GM19043 (cell line): ENCODE data around the gene NUDT1.

ENCODE experiments used
- ATAC-seq: cut with Tn5 transposase; IDR thresholded peaks from one replicate; pipeline ENCODE4 v1.9.1; 2021; ENCODE audit warnings: low read depth; ENCODE audit not compliant: unreplicated experiment

Gene NUDT1

DNA sequence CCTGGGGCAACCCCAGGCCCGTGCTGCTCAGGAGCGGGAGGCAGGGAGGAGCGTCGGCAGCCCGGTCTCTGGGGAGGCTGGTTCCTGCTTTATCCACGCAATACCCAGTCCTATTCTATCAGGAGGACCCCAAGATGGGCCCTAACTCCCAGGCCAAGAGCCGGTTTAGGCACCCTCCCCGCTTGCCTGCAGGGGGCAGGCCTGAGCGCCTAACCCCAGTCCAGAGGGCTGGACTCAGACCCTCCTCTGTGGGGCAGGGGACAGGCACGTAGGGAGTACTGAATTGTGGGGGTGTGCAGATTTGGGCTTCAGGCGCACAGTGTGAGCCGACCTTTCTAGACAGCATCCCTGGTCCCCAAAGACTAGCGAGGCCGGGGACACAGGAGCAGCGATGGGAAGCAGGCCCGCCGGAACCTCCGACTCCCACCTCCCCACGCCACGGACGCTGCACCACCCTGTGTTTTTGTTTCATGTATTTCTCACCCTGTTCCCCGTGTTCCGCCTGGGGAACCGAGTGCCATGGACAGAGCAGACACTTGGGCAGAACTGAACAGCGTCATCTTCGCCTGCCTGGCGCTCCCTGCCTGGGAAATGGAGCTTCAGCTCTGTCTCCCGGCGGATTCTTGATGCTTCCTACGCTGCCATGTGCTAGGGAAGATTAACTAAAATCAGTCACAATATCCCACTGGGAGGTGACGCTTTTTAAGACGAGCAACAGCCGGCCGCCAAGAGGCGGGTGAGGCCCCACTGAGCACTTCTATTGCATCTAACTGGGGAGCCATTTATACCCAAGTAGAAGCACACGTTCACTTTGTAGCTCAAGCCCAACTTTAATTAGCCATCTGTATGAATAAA lies 5.3 kb downstream of the NUDT1 start:
- no peak for ATAC-seq

DNA sequence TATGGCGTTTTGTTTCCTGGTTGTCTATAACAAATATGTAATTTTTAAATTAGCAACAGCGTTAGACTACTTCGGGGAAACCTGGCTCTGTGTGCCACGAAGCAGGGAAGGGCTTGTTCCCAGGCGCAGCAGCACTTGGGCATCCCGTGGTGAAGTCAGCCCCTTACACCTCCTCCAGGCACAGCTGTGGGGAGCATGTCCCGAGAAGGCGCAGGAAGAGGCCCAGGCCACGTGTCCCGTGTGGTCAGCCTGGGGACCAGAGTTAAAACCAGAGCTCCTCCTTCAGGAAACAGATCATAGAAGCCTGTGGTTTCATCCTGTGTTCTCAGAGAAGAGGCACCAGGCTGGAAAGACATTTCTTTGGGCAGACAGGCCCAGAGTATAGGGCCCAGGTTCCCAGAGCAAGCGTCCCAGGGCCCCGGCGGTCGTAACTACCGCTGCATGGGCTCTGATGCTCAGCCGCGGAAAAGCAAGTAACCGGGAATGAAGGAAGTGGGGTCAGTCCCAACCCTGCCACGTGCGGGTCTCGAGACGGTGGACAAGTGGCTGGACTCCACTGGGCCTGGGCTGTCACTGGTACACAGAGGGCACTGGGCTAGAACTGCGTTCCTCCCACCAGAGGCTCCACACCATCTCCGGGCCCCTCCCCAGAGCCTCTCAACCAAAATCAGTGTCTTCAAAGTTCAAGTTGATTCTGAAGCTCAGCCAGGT lies 7.1 kb downstream of the NUDT1 start:
- peak; percentile 54 for ATAC-seq

DNA sequence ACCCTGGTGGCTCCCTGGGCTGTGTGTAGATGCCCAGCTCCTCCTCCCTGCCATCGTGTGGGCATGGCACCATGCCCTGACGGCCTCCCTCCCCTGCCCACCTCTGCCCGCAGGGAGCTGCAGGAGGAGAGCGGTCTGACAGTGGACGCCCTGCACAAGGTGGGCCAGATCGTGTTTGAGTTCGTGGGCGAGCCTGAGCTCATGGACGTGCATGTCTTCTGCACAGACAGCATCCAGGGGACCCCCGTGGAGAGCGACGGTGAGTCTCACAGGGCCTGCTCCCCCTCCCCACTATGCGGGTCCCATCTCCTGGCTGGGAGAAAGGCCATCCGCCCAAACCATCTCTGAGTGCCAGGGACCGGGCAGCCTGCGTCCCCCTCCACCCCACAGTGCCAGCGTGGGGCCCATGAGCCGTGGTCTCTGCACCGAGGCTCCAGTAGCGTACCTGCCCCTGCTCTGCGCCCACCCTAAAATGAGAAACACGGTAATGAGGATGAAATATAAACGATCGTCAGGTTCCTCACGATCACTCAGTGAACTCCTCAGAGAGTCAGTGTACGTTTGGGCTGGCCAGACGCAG lies 7.8 kb downstream of the NUDT1 start:
- no peak for ATAC-seq

DNA sequence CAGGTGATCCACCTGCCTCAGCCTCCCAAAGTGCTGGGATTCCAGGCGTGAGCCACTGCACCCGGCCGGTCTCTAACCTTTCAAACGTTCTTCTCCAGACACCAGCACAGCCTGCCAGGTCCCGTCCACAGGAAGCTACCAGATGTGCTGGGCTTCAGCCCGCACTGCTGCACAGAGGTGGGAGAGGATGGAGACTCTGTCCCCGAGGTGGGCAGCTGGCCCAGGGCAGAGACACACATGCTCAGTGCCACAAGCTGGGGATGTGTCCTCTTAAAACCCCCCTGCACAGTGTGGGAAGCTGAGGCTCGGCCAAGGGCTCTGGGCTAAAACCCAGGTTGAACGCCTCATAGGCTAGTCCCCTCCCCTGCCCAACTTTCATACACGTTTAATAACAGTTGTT lies 9.4 kb downstream of the NUDT1 start:
- ATAC-seq = no peak

DNA sequence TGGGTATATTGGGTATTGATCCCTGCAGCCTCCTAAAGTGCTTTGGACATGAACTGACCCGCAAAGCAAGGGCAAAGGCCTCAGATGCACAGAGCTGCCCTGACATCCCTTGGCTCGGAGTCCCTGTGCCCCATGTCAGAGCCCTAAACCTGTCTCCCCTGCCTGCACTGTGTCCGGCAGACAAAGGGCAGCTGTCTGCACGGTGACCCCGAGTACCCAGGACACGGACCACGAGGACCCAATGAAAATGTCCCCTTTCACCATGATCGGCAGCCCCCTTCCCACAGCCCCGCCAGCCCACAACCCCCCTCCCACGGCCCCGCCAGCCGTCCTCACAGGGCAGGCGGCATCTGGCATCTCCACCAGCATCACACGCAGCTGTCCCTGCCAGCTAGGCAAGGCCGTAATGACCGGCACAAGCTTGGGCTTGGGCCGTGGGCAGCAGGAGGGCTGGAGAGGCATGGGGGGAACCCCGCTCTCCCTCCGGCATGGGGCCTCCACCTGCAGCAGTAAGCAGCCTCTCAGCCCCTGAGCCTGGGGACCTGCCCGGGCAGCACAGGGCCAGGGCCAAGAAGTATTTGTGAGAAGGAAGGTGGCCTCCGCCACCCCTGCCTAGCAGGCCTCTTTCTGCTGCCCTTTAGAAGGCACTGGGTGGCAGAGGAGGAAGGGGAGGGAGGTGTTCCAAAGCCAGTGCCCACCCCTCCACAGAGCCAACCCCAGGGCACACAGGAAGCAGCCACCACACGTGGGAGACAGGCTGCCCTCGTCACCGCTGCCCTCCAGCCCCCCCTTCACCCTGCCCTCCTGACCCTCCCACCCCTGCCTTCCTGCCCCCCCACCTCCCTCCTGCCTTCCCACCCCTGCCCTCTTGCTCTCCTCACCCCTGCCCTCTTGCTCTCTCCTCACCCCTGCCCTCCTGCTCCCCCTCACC lies 10.1 kb downstream of the NUDT1 start:
- ATAC-seq = no peak

DNA sequence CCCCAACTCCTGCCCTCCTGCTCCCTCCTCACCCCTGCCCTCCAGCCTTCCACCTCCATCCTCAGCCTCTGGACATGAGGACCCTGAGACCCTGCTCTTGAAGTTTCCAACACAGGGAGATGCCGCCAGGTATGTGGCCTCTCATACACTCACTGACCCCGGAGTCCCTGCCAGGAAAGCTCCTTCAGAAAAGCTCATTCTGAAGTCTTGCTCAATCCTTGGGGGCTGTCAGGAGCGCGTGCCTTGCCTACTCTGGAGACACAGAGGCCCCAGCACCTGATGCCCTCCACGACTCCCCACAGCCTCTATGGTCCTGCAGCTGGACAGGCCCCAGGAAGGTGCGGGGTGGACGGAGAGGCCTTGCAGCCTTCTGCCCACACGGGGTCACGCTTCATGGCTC lies 11.0 kb downstream of the NUDT1 start:
- no peak for ATAC-seq

DNA sequence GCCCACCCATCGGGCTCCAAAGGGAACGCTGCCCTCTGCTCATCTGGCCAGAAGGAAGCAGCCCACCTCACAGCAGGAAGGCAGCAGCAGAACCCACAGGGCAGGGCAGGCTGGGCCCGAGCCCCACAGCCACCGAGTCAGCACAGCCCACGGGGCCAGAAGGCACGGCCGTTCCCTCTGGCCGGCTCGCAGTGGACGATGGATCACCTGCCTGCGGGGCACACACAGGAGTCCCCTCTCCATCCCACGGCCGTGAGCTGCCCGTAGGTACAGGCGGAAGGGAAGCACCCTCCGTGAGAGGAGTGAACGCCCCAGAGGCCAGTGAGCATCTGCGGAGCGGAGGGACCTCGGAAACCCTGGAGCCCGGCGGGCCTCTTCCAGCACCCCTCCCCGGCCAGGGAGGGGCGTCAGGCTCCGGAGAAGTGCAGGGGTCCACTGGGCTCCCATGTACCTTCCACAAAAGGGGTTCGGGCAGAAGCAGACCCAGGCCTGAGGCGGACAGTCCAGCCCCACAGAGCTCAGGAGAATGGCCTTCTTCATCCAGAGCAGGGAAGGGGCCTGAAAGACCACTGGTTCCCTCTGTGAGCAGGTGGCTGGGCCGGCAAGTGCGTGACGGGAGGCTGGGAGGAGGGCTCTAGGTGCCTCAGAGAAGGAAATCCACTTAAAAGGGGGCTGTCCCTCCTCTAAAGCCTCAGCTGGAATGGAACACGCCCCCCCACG lies 11.7 kb downstream of the NUDT1 start:
- no peak for ATAC-seq

DNA sequence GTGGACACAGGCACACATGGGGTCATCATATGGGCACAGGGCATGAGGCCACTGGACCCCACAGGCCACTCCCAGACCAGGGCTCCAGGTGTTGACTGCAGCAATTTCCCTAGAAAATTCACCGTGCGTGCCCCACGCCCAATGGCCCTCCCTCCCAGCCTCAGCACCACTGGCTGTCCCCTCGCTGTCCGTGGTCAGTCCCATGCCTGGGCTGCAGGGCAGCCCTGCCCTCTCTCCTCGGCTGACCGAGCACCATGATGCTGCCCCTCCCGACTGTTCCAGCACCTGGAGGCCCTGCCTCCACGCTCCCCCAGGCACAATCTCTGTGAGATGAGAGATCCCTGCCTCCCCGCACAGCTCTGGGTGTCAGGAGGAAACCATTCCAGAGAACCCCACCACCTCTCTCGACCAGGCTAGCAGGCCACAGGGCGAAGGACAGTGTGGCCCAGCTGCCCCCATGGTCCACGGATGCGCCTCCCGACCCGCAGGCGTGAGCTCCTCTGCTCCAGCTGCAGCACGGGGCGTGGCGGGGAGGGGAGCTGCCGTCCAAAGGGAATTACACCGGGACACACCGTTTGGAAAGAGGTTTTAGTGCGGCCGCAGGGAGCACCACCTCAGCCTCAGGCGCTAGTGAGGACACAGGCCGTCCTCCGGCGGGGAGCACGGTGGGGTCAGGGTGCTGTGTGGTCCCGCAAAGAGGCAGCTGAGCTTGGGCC lies 12.6 kb downstream of the NUDT1 start:
- ATAC-seq = no peak

DNA sequence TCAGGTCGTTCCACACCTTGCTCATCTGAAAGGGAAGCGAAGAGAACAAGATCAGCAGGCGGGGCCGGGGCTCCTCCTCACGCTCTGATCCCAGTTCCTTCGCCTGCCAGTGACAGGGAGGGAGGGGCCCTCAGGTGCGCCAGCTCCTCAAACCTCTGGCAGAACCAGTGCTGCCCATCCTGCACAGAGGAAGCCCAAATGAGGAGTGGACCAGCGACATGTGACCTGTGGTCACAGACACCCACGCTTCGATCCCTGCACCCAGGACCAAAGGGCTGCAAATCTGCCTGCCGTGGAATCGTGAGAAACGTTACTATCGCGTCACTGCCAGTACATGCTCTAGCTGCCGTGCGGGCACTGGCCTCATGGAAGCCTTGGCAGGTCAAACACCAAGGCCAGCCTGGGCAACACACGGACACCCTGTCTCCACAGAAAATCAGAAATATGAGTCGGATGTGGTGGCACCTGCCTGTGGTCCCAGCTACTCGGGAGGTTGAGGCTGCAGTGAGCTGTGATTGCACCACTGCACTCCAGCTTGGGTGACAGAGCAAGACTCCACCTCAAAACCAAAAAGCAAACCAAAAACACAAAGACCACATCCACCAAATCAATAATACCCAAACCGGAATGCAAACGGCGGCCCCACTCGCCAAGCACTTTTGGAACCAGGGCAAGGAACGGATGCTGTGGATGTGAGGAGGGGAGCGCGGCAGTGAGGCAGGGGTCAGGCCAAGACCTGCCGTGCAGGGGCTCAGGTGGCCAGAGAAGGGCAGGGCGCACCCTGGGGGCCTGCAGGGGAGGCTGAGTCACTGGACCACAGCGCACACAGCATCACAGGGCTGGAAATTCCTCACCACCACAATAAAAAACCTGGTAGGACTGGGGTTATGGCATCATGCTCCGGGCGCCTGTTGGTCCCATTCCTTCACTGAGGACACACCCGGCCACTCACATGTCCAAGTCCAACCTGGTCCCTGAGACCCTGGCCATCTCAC lies 13.4 kb downstream of the NUDT1 start:
- no peak for ATAC-seq

DNA sequence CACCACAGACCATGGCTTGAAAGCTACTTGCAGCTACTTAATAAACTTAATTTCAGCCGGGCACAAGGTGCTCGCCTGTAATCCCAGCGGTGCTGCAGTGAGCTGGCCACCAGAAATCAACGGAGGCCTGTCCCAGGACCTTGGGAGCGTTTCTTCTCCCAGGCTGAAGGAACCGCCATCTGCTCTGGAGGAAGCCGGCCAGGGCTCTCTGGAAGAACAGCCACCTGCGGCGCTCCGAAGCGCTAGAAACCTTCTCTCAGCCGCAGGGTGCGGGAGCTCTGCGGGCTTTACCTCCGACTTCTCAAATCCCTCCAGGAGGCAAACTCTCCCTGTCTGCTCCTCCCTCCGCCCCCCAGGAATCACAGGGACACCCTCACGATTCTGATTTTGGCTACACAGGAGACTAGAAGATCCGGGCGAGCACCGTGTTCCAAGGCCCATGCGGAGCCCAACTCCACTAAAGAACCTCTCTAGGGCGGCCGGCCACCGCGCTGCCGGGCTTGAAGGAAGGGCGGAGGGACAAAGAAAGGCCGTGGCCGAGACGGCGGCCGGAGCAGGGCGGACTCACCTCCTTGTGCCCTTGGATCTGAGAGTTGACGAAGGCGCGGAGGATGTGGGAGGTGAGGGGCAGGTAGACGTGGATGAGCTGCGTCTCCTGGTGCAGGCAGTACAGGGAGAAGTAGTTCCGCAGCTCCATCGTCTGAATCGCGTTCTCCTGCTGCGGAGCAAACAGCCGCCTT lies 14.4 kb downstream of the NUDT1 start:
- ATAC-seq = no peak

DNA sequence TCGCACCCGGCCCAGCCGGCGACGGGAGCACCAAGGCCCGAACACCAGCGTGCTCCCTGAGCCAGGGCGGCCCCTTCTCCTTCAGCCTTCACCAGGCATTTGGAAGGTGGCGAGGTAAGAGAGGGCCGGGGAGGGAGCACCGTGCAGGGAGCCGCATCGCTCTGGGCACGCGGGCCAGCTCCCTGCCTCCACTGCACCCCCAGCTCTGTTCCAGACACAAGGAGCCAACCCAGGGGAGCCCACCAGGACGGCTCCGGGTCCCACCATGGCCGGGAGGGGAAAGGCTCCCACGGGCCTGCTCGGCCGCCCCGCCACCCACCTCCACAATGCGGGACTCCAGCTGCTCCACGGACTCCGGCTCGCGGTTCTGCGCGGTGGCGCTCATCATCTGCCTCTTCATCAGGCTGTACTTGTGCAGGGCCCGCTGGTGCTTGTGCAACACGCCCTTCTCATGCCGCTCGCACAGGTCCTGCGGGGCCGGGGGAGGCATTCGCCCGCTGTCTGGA lies 15.1 kb downstream of the NUDT1 start:
- ATAC-seq = no peak

DNA sequence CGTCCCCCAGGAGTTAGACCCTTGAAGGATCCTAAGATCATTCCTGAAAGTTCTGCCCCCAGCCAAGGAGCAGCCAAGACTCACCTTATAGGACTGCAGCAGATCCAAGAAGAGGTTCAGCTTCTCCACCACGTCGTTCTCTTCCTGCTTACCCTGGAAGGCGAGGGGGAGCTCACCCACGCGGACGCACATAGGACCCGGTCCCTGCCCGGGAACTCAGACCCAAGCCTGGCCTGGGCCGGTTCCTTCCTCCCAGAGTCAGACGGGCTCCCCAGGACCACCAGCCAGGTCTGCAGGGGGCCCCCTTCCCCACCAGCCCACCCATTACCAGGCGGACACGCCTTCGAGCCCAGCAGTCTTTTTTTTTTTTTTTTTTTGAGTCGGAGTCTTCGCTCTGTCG lies 15.6 kb downstream of the NUDT1 start:
- ATAC-seq = no peak

DNA sequence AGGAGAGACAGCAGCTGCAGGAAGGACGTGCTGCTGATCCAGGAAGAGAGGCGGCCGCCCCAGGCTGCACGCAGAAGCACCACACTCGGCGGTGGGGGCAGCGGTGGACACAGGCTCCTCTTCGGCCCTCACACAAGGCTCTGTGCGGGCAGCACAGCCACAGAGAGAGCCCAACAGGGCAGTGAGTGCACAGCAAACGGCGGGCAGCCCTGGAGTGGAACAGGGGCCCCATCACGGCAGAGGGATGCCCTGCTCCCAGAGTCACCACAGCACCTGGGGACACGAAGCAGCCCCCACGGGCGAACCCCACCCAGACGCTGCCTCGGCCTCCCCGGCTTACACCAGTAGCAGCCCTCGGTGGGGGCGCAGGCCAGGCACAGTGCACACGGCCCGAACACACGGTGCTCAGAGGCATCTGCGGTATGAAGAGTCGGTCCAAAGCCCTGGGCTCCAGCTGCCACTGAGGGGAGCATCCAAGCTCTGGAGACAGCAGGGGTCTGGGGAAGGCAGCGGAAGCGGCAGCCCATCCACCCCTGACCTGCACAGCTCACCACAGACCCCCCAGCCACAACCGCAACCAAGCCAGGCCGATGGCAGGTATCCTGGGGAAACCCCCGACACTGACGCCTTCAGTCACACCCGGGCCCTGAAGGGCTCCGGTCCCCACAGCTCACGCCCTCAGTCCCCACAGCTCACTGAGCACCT lies 16.8 kb downstream of the NUDT1 start:
- no peak for ATAC-seq

DNA sequence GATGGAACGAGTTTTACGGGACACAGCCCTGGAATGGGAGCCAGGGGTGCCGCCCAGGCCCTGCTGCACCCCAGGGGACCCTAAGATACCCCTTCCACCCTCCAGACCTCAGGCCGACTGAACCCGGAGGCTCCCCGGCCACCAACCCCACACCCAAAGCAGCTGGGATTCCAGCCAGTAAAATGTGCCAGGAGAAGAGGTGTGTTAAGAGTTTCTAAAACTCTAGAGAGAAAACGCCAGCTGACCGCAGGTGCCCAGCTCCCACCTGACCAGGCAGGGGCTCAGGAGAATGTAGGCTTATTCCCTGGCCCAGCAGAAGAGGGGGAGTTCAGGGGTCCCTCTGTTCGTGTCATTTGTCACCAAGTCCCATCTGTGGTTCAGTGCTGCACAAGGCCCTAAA lies 17.5 kb downstream of the NUDT1 start:
- ATAC-seq = no peak

DNA sequence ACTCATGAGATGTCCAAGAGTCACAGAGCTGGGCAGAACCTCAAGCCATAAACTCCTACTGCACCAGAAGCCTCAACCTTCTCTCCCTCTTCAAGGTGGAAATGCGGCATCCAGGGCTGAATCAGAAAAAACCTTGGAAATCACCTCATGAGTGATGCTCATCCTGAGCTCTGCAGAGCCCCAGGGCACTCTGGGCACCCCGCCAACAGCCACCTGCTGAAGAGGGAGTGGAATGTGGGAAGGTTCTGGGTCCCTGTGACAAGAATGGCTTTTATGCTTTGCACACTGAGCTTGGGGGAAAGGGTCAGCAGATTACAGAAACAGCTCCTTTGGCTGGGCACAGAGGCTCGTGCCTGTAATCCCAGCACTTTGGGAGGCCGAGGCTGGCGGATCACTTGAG lies 18.8 kb downstream of the NUDT1 start:
- ATAC-seq = no peak

DNA sequence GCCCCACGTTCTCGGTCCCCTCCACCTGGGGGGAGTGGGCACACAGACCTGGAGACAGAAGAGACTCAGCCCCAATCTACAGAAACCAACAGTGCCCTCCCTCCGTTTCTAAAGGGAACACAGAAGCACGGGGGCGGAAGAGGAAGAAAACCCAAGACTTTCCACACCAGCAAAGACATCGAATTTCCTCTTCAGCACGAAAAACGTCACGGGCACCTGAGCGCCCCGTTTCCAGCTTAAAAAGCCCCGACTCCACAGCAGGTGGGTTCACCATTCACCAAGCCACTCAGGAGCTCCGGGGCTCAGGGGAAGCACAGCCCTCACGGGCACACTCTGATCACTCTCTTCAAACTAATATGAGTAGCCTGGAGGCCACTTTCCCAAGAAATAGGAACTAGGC lies 19.6 kb downstream of the NUDT1 start:
- no peak for ATAC-seq

DNA sequence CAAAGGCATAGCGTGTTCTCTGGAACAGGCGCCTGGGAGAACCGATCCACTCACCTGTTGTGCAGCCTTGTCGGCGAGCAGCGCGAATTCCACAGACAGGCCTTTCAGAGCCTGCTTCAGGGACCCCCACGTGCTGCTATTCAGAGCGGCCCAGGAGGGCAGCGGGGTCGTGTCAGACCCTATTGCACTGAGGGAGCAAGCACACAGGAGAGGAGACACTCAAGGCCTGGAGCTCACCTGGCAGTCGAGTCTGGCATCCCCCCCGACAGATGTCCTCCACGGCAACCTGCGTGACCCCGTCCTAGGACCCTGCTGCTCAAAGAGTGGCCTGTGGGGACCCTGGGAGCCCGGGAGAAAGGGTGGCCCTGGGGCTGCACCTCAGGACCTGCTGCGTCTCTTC lies 21.1 kb downstream of the NUDT1 start:
- ATAC-seq = no peak
